NCI-H1930 (cell line): Measurements from ENCODE around the gene FAT1.
A peak's percentile ranks its signal among the peaks of the same experiment; 100 is the strongest.

Experiments
- DNase-seq, 2 experiments: peaks; one replicate each; lab custom pipeline; 2025; lab: John Stamatoyannopoulos, UW

Gene FAT1

DNA sequence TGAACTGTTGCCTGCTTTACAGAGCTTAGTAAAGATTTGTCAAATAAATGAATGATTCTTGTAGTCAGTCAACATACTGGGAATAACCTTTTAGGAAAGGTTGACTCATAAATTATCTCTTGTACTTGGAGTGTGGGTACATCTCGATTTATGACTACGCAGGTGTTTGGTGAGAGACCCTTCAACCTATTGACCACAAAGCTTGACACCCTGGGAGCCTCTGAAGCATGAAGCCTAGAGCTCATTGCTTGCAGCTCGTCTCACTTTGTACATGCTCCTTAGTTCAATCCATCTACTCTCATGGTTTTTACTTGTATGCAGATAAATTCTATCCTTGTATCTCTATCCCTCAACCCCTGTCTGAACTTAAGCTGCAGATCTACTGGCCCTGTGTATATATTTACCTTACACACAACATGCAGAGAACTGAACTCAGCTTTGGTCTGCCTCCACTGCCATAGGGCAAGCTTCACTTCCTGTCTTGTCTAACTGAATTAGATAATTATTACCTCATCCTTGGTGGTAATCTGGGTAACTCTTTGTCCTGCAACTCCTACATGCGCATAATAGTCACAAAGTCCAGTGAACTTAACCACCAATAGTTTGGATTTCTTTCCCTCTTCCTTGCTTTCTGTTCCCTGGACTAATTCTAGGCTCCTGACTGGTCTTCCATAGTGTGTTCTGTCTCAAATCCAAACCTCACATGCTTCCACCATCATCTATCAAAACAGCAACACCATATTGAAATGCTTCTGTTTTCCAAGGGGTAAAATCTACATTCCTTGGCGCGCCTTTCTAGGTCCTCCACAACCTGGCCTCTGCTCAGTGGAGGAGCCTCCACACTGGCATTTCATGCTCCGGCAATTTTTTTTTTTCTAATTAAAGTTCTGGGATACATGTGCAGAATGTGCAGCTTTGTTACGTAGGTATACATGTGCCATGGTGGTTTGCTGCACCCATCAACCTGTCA, 32.2 kb upstream of the FAT1 start:
- no peak for DNase-seq

DNA sequence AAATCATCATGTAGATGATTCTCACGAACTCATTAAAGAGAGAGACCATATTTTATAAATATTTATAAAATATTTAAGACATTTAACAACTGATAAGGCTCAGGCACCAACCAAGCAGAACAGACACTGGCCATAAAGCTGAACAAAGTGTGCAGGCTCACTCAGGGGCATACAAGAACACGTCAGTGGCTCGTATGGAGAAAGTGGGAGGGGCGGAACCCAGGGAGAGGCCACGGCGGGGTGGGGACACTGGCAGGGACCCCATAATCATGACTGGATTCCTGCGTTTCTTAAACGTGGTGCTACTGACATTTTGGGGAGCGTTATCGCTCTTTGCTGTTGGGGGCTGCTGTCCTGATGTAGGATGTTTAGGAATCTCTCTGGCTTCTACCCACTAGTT, 31.3 kb upstream of the FAT1 start:
- DNase-seq, result no peak

DNA sequence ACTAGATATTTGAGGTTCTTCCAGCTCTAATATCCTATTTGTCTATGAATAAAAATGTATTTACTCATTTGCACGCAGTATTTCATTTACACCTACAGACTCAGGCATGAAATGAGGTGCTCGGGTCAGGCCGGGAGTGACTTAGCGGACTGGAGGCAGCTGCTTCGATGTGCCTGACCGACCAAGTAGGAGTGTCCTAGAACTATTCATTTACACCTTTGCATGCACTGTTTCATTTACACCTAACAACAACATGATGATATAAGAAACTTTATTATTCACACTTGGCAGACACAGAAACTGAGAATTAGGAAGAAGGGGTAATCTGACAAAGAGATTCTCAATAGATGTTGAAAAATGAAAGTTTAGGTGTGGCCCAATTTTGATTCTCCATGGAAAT, 28.7 kb upstream of the FAT1 start:
- DNase-seq, result no peak

DNA sequence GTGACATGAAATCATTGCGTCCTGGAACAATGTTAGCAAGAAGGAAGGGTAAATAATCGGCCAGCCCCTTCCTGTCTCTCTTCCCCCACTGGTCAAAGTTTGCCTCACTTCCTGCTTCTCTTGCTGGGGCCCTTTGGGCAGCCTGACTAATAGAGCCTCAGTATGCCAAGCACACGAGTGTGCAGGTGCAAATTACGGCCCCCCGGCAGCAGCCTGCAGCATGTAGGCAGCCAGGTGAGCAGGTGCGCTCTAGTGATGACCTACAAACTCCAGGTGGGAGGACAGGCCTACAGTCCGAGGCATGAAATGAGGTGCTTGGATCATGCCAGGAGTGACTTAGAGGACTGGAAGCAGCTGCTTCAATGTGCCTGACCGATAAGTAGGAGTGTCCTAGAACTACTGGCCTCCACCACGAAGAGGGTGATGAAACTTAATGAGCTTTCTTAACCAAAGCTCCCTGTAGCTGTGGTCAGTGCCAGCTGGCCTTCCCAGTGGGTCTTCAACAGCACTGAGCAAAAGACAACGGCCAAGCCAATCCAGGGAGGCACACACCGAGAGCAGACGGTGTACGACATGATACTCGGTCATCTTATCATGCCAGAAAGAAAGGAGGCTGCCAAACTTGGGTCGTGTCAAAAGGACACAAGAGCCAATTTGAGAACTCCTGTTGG, 26.1 kb upstream of the FAT1 start:
- DNase-seq, result no peak

DNA sequence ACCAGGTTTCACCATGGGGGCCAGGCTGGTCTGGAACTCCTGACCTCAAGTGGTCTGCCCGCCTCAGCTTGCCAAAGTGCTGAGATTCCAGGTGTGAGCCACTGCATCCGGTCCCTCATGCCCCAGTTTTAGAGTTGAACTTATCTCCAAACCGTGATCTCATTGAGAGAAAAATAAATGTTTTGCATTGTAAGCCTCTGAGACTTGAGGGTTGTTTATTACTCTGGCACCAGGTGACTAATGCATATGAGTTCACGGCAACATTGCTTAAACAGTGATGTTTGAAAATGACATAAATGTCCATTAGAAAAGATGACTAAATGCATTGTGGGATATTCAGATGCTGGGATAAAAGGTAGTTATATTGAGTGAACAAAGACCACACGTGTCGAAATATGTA, 22.9 kb upstream of the FAT1 start:
- no peak for DNase-seq

DNA sequence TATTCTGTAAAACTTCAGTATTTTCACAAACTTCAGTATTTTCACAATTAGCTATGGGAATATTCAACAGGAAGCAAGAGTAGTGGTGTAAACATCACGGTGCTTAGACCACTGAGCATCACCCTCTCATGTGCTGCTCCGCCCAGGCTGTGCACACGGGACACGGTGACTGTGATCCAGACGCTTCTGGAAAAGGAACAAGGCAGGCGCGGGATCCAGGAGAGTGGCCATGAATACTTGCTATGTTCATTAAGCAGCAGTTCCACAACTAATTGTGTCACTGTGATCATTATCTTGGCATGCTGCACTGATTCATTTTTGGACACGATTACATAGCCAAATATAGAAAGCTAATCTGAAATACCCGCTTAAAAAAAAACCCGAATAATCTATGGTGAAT, 19.6 kb upstream of the FAT1 start:
- no peak for DNase-seq

DNA sequence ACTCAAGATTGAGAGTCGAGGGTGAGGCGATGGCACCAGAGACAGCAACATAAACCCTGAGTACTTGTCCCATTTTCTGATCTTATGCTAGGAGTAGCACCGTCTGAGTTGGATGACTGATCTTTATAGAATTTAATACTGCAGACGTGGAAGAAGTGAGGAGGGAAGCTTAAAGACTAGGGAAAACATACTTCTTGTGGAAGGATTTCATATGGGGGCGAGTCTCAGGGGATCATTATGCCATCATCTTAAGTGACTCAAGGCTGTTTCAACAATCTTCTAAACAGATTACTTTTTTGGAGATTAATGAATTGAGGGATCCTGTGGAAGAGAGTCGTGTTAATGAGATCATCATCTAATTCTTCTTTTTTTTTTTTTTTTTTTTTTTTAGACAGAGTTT, 17.2 kb upstream of the FAT1 start:
- DNase-seq, result no peak

DNA sequence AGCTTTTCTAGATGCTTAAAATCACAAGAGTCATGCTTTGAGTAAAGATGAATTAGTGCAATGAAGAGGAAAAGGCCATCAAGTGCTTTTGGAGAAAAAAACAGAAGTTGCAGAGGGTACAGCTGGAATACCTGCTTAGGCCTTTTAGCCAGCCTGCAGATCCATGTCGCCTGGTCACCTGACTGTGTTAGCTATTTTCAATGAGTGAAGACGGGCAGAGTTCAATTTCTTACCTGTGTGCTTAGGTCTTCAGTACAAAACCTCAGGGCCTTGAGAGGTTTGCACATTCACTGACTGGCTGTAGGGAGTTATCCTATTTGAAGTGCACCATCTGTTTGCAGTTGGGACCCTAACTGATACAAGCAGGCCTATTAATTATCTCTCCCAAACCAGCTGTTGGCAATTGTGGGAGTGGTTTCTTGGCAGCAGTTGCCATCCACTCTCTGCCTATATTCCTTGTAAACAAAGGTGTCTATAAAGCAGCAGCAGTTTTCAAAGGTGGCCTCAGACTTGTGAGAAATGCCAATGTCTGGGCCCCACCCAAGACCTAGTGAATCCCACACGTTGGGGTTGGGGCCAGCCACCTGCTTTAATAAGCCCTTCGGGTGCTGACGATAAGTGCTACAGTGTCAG, 16.3 kb upstream of the FAT1 start:
- DNase-seq, result no peak

DNA sequence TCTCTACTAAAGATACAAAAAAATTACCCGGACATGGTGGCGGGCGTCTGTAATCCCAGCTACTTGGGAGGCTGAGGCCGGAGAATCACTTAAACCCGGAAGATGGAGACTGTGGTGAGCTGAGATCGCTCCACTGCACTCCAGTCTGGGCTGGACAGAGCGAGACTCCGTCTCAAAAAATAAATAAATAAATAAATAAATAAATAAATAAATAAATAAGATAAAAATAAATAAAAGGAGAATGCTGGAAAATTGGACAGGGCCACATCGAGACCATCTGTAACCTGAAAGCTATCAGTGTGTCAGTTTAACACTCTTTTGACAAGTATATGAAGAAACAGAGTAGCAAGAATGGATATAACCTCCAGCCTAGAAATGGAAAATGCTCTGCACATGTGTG, 15.7 kb upstream of the FAT1 start:
- DNase-seq, result no peak

DNA sequence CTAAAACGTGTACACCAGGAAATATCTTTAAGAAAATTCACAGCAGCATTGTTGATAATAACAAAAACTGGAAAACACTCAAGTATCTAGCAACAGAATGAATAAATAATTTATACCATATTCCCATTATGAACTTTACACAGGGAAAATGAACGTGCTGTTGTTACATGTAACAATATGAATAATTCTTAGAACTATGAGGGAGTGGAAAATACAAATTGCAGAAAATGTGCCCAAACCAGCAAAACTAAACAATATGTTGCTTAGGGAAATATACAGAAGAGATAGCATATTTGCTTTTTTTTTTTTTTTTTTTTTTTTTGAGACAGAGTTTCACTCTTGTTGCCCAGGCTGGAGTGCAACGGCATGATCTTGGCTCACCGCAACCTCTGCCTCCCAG, 14.8 kb upstream of the FAT1 start:
- DNase-seq, result no peak

DNA sequence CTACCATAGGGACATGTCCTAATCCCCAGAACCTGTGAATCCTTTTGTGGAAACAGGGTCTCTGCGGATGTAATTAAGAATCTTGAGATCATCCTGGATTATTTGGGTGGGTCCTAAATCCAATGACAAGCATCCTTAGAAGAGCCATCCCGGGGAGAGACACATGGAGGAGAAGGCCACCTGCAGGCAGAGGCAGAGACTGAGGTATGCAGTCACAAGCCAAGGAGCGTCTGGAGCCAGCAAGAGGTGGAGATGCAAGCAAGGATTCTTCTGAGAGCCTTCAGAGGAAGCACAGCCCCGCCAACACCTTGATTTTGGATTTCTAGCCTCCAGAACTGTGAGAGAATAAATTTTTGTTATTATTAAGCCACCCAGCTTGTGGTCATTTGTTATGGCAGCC, 13.8 kb upstream of the FAT1 start:
- no peak for DNase-seq

DNA sequence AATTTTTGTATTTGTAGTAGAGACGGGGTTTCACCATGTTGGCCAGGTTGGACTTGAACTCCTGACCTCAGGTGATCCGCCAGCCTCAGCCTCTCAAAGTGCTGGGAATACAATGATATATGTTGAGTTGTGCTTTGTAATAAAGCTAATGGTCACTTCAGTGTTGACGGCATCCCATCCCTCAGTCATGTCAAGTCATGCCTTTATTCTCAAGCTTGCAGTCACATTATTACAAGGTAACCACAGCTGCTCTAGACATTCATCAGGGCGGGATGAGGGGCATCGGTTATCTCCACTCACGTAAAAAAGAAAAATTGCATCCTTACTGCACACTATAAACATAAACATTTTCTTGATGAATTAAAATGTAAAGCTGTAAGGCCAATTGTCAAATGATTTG, 12.8 kb upstream of the FAT1 start:
- no peak for DNase-seq

DNA sequence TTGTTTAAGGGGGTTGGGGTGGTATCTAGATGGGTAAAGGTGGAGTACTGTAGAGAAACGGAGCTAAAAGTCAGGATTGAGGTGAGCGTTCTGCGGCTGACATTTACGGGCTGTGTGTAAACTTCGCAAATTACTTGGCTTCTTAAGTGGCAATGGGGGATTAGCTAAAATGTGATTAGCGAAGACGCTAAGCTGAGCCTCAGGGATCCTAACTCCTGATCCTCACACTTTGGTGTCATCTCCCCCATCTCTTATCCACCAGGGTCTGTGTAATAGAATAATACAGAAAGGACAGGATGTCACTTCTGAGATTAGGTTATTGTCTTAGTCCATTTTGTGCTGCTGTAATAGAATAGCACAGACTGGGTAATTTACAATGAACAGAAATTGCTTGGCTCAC, 10.6 kb upstream of the FAT1 start:
- DNase-seq, result no peak

DNA sequence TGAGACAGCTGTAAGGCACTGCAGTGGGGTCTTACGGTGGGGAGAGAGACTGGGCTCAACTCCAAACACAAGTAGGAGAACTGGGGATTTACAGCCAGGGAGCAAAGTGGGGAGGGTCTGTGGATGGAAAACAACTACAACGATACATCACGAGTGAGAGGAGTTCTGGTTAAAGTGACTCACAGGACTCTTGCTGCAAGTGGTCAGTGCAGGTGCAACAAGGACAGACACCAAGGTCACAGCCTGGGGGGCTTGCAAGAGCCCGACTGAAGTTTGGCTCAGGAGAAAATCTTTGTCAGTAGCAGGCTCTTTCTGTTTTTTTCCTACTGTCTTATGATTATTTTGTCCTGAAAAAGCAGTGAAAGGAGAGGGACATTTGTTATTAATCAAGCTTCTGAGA, 10.1 kb upstream of the FAT1 start:
- no peak for DNase-seq

DNA sequence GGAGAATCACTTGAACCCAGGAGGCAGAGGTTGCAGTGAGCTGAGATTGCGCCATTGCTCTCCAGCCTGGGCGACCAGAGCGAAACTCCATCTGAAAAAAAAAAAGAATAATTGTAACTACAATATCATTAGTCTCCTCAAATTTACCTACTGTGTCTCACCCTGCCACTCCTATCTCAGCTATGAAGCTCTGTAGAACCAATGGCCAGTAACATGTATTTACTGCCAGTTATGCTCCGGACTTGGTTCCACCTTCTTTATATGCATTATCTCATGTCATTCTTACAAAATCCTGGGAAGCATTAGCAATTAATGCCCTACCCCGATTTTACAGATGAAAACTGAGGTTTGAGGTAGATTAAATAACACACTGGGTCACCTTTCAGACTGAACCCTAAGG, 7.0 kb upstream of the FAT1 start:
- no peak for DNase-seq

DNA sequence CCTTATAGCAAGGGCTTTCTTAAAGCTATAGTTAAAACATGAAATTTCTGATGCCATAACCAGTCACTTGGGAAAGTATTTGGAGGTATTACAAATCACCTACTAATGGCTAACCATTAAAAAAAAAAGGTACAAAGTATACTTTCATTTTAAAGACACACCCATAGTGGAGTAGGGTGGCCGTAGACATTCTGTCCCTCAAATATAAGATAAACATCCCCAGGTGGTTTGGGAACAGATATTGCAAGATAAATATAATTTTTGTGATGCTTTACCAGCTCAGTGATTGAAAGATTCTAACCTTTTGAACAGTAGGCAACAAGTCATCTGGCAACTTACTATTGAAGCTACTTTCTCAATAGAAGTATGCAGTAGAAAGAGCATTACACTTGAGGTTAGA, 6.2 kb upstream of the FAT1 start:
- DNase-seq, result no peak

DNA sequence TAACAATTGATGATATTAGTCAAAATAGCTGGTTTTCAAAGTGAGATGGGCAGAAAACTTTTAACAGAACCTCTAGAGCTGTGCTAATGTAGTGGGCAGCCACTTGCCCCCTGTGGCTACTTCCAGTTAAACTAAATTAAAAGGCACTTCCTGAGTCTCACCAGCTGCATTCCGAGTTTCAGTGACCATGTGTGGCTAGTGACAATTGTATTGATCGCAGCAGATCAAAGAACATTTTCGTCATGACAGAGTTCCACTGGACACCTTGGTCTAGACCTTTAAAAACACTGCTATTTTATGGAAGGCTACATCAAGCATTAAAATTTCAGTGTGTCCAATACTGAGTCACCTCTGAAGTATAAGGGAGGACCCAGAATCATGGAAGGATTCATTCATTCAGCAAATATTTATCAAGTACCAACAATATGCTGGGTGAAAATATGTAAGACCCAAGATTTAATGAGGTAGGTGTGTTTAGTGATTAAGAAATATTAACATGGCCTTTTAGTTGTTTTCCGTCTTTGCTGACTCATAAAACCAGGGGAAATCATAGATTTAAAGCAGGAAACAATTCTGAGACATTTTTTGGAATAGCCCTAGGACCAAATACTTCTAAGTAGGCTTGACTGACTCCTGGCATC, 5.1 kb upstream of the FAT1 start:
- DNase-seq, result no peak

DNA sequence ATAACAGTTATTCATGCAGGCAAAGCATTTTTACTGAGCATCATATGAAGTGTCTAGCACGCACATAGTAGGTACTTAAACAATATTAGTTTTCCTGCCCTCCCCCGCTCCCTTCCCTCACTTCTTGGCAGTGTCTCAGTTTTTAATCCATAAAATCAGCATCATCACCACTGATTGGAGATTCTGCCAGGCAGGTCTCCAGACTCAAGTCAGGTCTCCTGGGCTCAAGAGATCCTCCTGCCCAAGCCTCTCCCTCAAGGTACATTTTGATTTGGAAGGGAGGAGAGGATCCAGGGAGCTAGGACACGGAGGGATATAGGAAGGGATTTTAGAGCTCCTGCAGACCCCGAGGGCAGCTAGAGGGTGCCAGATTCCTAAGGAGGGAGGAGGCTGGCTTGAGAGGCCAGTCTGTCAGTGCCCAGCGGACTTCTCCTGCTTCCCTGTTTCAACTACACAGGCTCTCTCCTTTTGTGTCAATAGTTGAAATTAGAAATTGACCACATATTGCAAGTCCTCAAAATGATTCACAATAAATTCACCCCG, 4.4 kb upstream of the FAT1 start:
- DNase-seq, result no peak

DNA sequence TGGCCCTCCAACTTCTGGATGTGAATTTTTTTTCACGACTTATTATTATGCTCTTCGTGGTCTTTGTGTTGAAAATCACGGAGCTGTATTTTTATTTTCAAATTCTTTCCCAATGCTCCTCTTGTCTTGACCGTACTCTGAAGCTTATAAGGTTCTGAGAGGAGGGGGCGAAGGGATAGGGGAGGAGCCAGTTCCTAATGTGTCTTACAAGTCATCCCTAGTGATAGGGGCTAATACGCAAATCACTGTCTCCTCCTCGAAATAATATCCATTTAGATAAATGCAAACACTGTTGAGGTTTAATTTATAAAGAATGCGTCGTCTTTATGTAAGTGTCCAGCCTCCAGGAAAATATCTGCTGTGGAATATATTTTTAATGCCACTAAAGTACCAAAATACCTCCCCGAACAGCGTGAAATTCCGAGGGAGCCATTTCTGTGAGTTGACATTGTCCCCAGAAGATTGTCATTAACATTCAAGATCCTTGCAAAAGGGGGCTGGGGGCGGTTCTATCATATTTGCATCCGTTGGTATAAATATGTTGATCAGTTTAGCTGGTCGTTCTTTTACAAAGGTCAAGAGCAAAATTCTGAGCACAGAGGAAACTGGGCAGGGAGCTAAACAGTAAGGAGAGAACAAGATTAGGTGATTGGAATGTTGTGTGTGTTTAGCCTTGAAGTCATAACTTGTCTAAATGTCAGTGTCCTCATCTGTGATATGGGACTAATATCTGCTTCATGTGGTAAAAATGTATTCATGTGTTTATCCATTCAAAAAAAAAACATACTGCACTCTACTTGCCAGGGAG, 3.7 kb upstream of the FAT1 start:
- no peak for DNase-seq

DNA sequence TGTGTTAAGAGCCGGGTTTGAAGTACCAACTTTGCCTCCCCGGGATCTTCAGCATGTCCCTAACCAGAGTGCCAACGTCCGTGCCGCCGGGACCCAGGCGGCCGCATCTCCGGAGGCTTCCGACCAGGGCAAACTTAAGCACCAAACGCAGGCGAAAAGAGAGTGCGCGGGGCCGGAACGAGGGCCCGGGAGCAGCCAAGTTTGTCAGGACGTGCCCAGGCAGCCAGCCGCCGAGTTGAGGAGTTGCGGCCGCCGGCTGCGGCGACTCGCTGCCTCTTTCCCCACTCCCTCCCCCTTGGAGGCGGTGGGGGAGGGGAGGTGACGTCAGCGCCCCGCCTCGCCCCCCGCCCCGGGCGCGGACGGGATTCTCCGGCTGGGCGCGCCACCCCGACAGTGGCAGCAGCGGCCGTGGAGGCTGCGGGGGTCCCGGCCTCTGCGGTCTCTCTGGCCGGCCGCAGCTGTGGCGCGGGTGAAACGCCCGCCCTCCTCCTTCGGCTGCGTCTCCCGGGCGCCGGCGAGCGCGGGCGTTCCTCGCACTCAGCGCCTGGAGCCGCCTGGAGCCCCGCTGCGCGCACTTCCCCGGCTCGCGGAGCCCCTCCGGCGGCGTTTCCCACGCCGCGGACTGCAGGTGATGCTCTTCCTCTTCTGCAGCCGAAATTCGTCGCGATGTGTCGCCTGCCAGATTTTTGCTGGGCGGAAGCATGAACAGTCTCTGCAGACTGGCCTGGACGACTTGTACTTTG, 2.9 kb upstream of the FAT1 start:
- peak; percentile 61 for DNase-seq
